ENCODE measurements around the gene SPIRE2. TPM values are rescaled to one million over a fixed set of nuclear protein-coding genes. Genes with fewer than 3 reads are reported as not detected.
A peak's percentile ranks its signal among the peaks of the same experiment; 100 is the strongest.

The SPIRE2 gene
- total and polyA plus RNA-seq, 2 of the 13 experiments (the other 11 are each of a cell fraction or from before 2014, with no cell fraction given) = 13.3 to 37.5 TPM

- TF ChIP-seq ZNF710 (CRISPR knock-in tag; IDR thresholded peaks at IDR 0.05; ENCODE audit: borderline replicate concordance) = peak; percentile 89; the same call in 1 of the 2 replicates
- no peak for TF ChIP-seq SMARCC2 (IDR thresholded peaks at IDR 0.05)
- TF ChIP-seq ZNF281 (CRISPR knock-in tag; IDR thresholded peaks at IDR 0.05; ENCODE audit: borderline replicate concordance) = peak; percentile 86
- no peak for TF ChIP-seq GABPA (IDR thresholded peaks at IDR 0.05; ENCODE audit: low read depth, low read length)
- TF ChIP-seq GABPA (CRISPR knock-in tag; IDR thresholded peaks at IDR 0.05; ENCODE audit: low read depth) = peak; percentile 87
- TF ChIP-seq FOXA1 (IDR thresholded peaks at IDR 0.05) = no peak
- peak; percentile 76 for TF ChIP-seq FOXA1 (CRISPR knock-in tag; IDR thresholded peaks at IDR 0.05)
- no peak for TF ChIP-seq TRAFD1 (CRISPR knock-in tag; IDR thresholded peaks at IDR 0.05; ENCODE audit: borderline replicate concordance)
- peak; percentile 96 for TF ChIP-seq DZIP1 (CRISPR knock-in tag; IDR thresholded peaks at IDR 0.05)
- TF ChIP-seq E2F2 (CRISPR knock-in tag; IDR thresholded peaks at IDR 0.05; ENCODE audit: borderline replicate concordance) = peak; percentile 93; the same call in 1 of the 2 replicates
- TF ChIP-seq ZNF263 (CRISPR knock-in tag; IDR thresholded peaks at IDR 0.05) = peak; percentile 88
- no peak for TF ChIP-seq POLR2AphosphoS2 (IDR thresholded peaks at IDR 0.05; ENCODE audit: low read depth, low read length)
- TF ChIP-seq DDIT3 (CRISPR knock-in tag; IDR thresholded peaks at IDR 0.05) = no peak
These were observed 89.6 kb downstream of the SPIRE2 start (continued) for GRCh38 chr16:89917773-89918452.

Measured in HepG2 (cell line).